KMS-11 (cell line): ENCODE results near the gene MAPK11.
"Not testable (repeated sequence)": the region's sequence is repeated elsewhere in the genome, so short reads cannot be mapped to it uniquely, and the experiment has no call there.

Experiments used
- H2AFZ ChIP-seq: fragments of 200-600 bp; sonication (generic); 2 replicates; pipeline ENCODE4 v1.6.1; 2016; ENCODE audit warnings: antibody characterized with exemption, mixed run types, low read depth
- H3K27ac ChIP-seq: fragments of 200-600 bp; sonication (generic); 2 replicates; pipeline ENCODE4 v1.6.1; 2016; ENCODE audit warnings: mild to moderate bottlenecking, mixed run types
- H3K27me3 ChIP-seq: fragments of 200-600 bp; sonication (generic); 2 replicates; pipeline ENCODE4 v1.6.1; 2017; ENCODE audit warnings: mild to moderate bottlenecking, low read depth, mixed run types, moderate library complexity; ENCODE audit not compliant: insufficient read depth
- H3K36me3 ChIP-seq: fragments of 200-600 bp; sonication (generic); 2 replicates; pipeline ENCODE4 v1.6.1; 2017; ENCODE audit warnings: mild to moderate bottlenecking, mixed run types; ENCODE audit not compliant: insufficient read depth
- H3K4me1 ChIP-seq: fragments of 200-600 bp; sonication (generic); 2 replicates; pipeline ENCODE4 v1.6.1; 2016; ENCODE audit warnings: mild to moderate bottlenecking, low read depth, mixed run types; ENCODE audit not compliant: poor library complexity, severe bottlenecking
- H3K4me2 ChIP-seq: fragments of 200-600 bp; sonication (generic); 2 replicates; pipeline ENCODE4 v1.7.0; 2016; ENCODE audit warnings: mild to moderate bottlenecking, mixed run types
- H3K4me3 ChIP-seq: fragments of 200-600 bp; sonication (generic); IDR thresholded peaks from 2 replicates; pipeline ENCODE4 v1.6.1; 2017; ENCODE audit warnings: low read depth, low read length, mixed read lengths; ENCODE audit not compliant: insufficient read depth
- H3K79me2 ChIP-seq: fragments of 200-600 bp; sonication (generic); 2 replicates; pipeline ENCODE4 v1.6.1; 2016; ENCODE audit warnings: low read depth, mixed run types; ENCODE audit not compliant: insufficient read depth
- H3K9ac ChIP-seq: fragments of 200-600 bp; sonication (generic); 2 replicates; pipeline ENCODE4 v1.6.1; 2016; ENCODE audit warnings: mild to moderate bottlenecking, mixed run types
- H4K20me1 ChIP-seq: fragments of 200-600 bp; sonication (generic); 2 replicates; pipeline ENCODE4 v1.6.1; 2016; ENCODE audit warnings: mild to moderate bottlenecking, mixed run types; ENCODE audit not compliant: insufficient read depth
- TF ChIP-seq, protein P1 (sequence below): fragments of 200-600 bp; sonication (generic); conservative IDR thresholded peaks from 2 replicates; pipeline ENCODE4 v1.6.1; 2017; ENCODE audit warnings: low read depth, mild to moderate bottlenecking, antibody characterized with exemption, low read length, moderate library complexity, mixed read lengths

Gene MAPK11

DNA sequence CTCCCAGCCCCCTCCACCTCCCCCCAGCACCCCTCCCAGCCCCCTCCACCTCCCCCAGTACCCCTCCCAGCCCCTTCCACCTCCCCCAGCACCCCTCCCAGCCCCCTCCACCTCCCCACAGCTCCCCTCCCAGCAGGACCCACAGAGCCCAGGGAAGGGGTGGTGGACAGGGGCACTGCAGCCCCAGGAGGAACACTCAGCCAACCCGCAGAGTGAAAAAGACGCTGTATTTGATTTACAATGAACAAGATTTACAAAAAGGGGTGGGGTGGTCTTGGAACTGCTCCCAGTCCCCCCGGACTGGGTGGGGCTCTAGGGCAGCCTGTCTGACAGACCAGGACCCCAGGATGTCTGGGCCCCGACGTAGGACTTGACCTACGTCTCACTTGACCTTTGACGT is 4.6 kb upstream of the MAPK11 start:
- Histone ChIP-seq H3K79me2 (no peaks in the 10 kb centered on the region), H3K27me3 (no peaks in the 10 kb centered on the region), H3K4me1 (peaks cover 12% of the 10 kb centered on the region), H4K20me1 (no peaks in the 10 kb centered on the region), H2AFZ (no peak overlapping the region), H3K4me3 (no peak overlapping the region), H3K36me3 (no peaks in the 10 kb centered on the region), H3K9ac (no peak overlapping the region), H3K27ac (no peak overlapping the region), H3K4me2 (no peak overlapping the region)
- TF ChIP-seq, protein P1, sequence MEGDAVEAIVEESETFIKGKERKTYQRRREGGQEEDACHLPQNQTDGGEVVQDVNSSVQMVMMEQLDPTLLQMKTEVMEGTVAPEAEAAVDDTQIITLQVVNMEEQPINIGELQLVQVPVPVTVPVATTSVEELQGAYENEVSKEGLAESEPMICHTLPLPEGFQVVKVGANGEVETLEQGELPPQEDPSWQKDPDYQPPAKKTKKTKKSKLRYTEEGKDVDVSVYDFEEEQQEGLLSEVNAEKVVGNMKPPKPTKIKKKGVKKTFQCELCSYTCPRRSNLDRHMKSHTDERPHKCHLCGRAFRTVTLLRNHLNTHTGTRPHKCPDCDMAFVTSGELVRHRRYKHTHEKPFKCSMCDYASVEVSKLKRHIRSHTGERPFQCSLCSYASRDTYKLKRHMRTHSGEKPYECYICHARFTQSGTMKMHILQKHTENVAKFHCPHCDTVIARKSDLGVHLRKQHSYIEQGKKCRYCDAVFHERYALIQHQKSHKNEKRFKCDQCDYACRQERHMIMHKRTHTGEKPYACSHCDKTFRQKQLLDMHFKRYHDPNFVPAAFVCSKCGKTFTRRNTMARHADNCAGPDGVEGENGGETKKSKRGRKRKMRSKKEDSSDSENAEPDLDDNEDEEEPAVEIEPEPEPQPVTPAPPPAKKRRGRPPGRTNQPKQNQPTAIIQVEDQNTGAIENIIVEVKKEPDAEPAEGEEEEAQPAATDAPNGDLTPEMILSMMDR: no peak

DNA sequence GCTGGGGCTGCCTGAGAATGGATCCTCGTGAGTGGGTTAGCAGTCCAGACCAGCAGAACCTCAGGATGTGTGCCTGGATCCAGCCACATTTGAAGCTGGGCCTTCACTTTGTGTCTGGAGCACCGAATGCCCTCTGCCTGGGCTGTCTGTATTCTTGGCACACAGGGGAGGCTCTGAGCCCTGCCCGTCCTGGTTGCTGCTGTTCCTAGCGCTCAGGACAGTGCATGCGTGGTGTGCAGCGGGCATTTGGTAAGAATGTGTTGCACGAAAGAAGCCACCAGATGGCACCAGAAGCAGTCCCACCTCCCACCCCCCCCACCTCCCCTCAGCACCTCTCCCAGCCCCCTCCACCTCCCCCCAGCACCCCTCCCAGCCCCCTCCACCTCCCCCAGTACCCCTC is 4.1 kb upstream of the MAPK11 start:
- Histone ChIP-seq H3K27ac (no peak overlapping the region), H4K20me1 (no peaks in the 10 kb centered on the region), H2AFZ (no peak overlapping the region), H3K4me3 (no peak overlapping the region), H3K79me2 (no peaks in the 10 kb centered on the region), H3K36me3 (no peaks in the 10 kb centered on the region), H3K27me3 (no peaks in the 10 kb centered on the region), H3K9ac (no peak overlapping the region), H3K4me1 (peaks cover 15% of the 10 kb centered on the region), H3K4me2 (no peak overlapping the region)
- TF ChIP-seq, protein P1: no peak

DNA sequence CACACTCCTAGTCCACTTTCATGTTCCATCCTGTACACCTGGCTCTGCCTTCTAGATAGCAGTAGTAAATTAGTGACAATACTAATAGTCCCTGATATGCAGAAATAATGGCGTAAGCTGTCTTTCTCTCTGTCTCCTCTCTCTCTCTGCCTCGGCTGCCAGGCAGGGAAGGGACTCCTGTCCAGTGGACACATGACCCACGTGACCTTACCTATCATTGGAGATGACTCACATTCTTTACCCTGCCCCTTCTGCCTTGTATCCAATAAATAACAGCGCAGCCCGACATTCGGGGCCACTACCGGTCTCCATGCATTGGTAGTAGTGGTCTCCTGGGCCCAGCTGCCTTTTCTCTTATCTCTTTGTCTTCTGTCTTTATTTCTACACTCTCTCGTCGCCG is 3.6 kb upstream of the MAPK11 start:
- H3K79me2 ChIP-seq, H3K27me3 ChIP-seq, H3K27ac ChIP-seq, H3K9ac ChIP-seq, H3K4me3 ChIP-seq, H4K20me1 ChIP-seq, H2AFZ ChIP-seq, H3K36me3 ChIP-seq, H3K4me2 ChIP-seq: not testable (repeated sequence)
- peaks cover 15% of the 10 kb centered on the region for H3K4me1 ChIP-seq

DNA sequence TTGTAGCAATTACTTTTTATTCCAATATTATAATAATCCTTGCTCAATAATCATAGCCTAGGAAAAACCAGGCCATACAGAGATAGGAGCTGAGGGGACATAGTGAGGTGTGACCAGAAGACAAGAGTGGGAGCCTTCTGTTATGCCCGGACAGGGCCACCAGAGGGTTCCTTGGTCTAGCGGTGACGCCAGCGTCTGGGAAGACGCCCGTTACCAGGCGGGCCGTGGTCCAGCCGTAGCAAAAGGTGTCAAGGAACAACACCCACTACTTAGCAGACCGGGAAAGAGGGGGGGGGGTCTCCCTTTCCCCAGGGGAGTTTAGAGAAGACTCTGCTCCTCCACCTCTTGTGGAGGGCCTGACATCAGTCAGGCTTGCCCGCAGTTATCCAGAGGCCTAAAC is 3.2 kb upstream of the MAPK11 start:
- peaks cover 15% of the 10 kb centered on the region for H3K4me1 ChIP-seq
- not testable (repeated sequence) for H3K36me3 ChIP-seq, H2AFZ ChIP-seq, H3K4me2 ChIP-seq, H3K79me2 ChIP-seq, H3K9ac ChIP-seq, H3K4me3 ChIP-seq, H3K27ac ChIP-seq, H3K27me3 ChIP-seq, H4K20me1 ChIP-seq

DNA sequence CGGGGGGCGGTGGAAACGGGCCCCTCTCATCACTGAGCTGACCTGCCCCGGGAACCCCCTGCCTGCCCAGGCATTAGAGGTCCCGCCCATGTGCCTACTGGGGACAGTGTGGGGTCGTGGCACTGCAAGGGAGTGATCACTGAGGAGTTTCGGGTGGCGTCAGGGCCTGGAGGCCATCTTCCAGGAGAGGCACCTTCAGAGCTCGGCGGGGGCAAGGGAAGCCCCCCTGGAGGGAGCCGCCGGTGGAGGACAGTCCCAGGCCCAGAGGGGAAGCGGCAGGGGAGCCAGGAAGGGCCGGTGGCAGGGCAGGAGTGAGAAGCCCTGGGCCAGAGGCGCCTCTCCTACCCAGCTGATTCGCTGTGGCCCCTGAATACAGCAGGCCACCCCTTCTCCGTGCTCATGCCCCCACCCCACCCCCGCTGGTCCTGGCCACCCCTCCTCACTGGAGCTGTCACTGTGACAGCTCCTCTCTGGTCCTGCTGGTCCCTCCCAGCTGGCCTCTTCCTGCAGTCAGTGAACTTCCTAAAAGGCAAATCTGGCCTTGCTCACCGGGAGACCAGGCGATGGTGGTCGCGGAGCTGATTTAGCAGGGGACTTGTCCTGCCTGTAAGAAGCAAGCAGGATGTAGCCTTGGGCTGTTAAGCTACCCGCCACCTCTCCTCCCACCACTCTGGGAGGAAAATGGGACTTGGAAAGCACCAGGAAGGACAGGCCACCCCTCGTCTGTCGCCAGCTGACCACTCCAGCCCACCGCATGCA is 2.0 kb upstream of the MAPK11 start:
- no peak overlapping the region for H3K27ac ChIP-seq
- peaks cover 15% of the 10 kb centered on the region for H3K4me1 ChIP-seq
- H2AFZ ChIP-seq: no peak overlapping the region
- no peak overlapping the region for H3K4me3 ChIP-seq
- no peak overlapping the region for H3K9ac ChIP-seq
- H3K36me3 ChIP-seq: no peaks in the 10 kb centered on the region
- H3K27me3 ChIP-seq: no peaks in the 10 kb centered on the region
- H3K79me2 ChIP-seq: no peaks in the 10 kb centered on the region
- no peak overlapping the region for H3K4me2 ChIP-seq
- no peaks in the 10 kb centered on the region for H4K20me1 ChIP-seq
- TF ChIP-seq, protein P1: no peak
